WTC11 (cell line): Measurements from ENCODE around the gene DERA. TPM values are rescaled to one million over a fixed set of nuclear protein-coding genes. Genes with fewer than 3 reads are reported as not detected.

Experiments used
- ATAC-seq: fragments of 200-7000 bp; cut with Tn5 transposase; 2 replicates; pipeline ENCODE4 v1.10.0; 2021; ENCODE audit warnings: mild to moderate bottlenecking, moderate library complexity
- CTCF ChIA-PET: fragments of 300-600 bp; sonication (Branson Sonifier 250); formaldehyde crosslinking; loops from one replicate; lab custom pipeline; 2021; ENCODE audit warnings: antibody characterized with exemption; lab: Charles Lee
- POLR2A ChIA-PET: fragments of 350-600 bp; sonication (Branson Sonifier 250); formaldehyde crosslinking; loops from one replicate; lab custom pipeline; 2021; ENCODE audit warnings: antibody characterized with exemption; lab: Charles Lee
- DNase-seq: peaks from one replicate; pipeline ENCODE4 v3.0.0; 2021; ENCODE audit warnings: low spot score
- H3K27ac Mint-ChIP-seq: 2 replicates; pipeline ENCODE4 v1.8.0; 2021; ENCODE audit warnings: mixed read lengths
- H3K27me3 Mint-ChIP-seq: 2 replicates; pipeline ENCODE4 v1.8.0; 2021; ENCODE audit warnings: low read depth, mild to moderate bottlenecking, moderate library complexity, mixed read lengths
- H3K36me3 Mint-ChIP-seq: 2 replicates; pipeline ENCODE4 v1.8.0; 2021; ENCODE audit warnings: mixed read lengths
- H3K4me1 Mint-ChIP-seq: 2 replicates; pipeline ENCODE4 v1.8.0; 2022; ENCODE audit warnings: mixed read lengths
- H3K4me3 Mint-ChIP-seq: 2 replicates; pipeline ENCODE4 v1.8.0; 2021; ENCODE audit warnings: mild to moderate bottlenecking, moderate library complexity, mixed read lengths
- H3K9me3 Mint-ChIP-seq: 2 replicates; pipeline ENCODE4 v1.8.0; 2021; ENCODE audit warnings: mixed read lengths
- ATF1 ChIP-seq: sonication (generic); formaldehyde crosslinking; IDR thresholded peaks from 2 replicates; pipeline ENCODE4 v1.8.1; 2023; ENCODE audit warnings: mild to moderate bottlenecking, moderate library complexity, missing genetic modification reagents
- CBFB ChIP-seq: sonication (generic); formaldehyde crosslinking; IDR thresholded peaks from 2 replicates; pipeline ENCODE4 v1.8.1; 2022; ENCODE audit warnings: mild to moderate bottlenecking, low read depth, missing genetic modification reagents
- ESRRA ChIP-seq: sonication (generic); formaldehyde crosslinking; IDR thresholded peaks from 2 replicates; pipeline ENCODE4 v1.8.1; 2022; ENCODE audit warnings: mild to moderate bottlenecking, missing genetic modification reagents, borderline replicate concordance
- FOXK1 ChIP-seq: sonication (generic); formaldehyde crosslinking; IDR thresholded peaks from 2 replicates; pipeline ENCODE4 v1.8.0; 2022; ENCODE audit warnings: mild to moderate bottlenecking, moderate library complexity, missing genetic modification reagents
- FOXP1 ChIP-seq: sonication (generic); formaldehyde crosslinking; IDR thresholded peaks from 2 replicates; pipeline ENCODE4 v1.8.0; 2022; ENCODE audit warnings: missing genetic modification reagents, mild to moderate bottlenecking, moderate library complexity, borderline replicate concordance
- JAZF1 ChIP-seq: fragments of 250-450 bp; sonication (Bioruptor Pico); IDR thresholded peaks from 2 replicates; pipeline ENCODE4 v1.9.0; 2021; ENCODE audit warnings: moderate library complexity, mild to moderate bottlenecking, inconsistent platforms
- JUN ChIP-seq: sonication (generic); formaldehyde crosslinking; IDR thresholded peaks from 2 replicates; pipeline ENCODE4 v1.8.0; 2023; ENCODE audit warnings: mild to moderate bottlenecking, missing genetic modification reagents
- MYBL2 ChIP-seq: sonication (generic); formaldehyde crosslinking; IDR thresholded peaks from 2 replicates; pipeline ENCODE4 v1.8.1; 2023; ENCODE audit warnings: mild to moderate bottlenecking, moderate library complexity, missing genetic modification reagents
- NFATC4 ChIP-seq: fragments of 250-450 bp; sonication (Bioruptor Pico); IDR thresholded peaks from 2 replicates; pipeline ENCODE4 v1.9.0; 2021; ENCODE audit warnings: mild to moderate bottlenecking
- NFYB ChIP-seq: sonication (generic); formaldehyde crosslinking; conservative IDR thresholded peaks from 2 replicates; pipeline ENCODE4 v1.8.0; 2022; ENCODE audit warnings: low read depth, missing genetic modification reagents
- NR3C1 ChIP-seq: sonication (generic); formaldehyde crosslinking; conservative IDR thresholded peaks from 2 replicates; pipeline ENCODE4 v1.8.1; 2023; ENCODE audit warnings: low read depth, mild to moderate bottlenecking, missing genetic modification reagents
- SOX15 ChIP-seq: fragments of 250-450 bp; sonication (Bioruptor Pico); IDR thresholded peaks from 2 replicates; pipeline ENCODE4 v1.9.0; 2021; ENCODE audit warnings: mild to moderate bottlenecking
- SP1 ChIP-seq: sonication (generic); formaldehyde crosslinking; conservative IDR thresholded peaks from 2 replicates; pipeline ENCODE4 v1.8.1; 2022; ENCODE audit warnings: missing genetic modification reagents
- TEAD4 ChIP-seq: sonication (generic); formaldehyde crosslinking; IDR thresholded peaks from 2 replicates; pipeline ENCODE4 v1.8.0; 2022; ENCODE audit warnings: mild to moderate bottlenecking, missing genetic modification reagents
- ZBTB21 ChIP-seq: sonication (generic); formaldehyde crosslinking; IDR thresholded peaks from 2 replicates; pipeline ENCODE4 v1.8.1; 2023; ENCODE audit warnings: mild to moderate bottlenecking, missing genetic modification reagents, borderline replicate concordance
- ZNF121 ChIP-seq: sonication (generic); formaldehyde crosslinking; IDR thresholded peaks from 2 replicates; pipeline ENCODE4 v1.8.0; 2023; ENCODE audit warnings: missing genetic modification reagents
- ZNF416 ChIP-seq: fragments of 250-450 bp; sonication (Bioruptor Pico); IDR thresholded peaks from 2 replicates; pipeline ENCODE4 v1.9.0; 2021; ENCODE audit warnings: mild to moderate bottlenecking, inconsistent platforms
- ZNF423 ChIP-seq: fragments of 250-450 bp; sonication (Bioruptor Pico); IDR thresholded peaks from 2 replicates; pipeline ENCODE4 v2.1.2; 2022; ENCODE audit warnings: mild to moderate bottlenecking, moderate library complexity
- total RNA-seq: library from RNA; stranded (reverse); gene quantifications from 3 replicates; pipeline ENCODE4 v1.2.3, GENCODE V29; 2021
- TF ChIP-seq, protein P1 (sequence below): fragments of 250-450 bp; sonication (Bioruptor Pico); conservative IDR thresholded peaks from 2 replicates; pipeline ENCODE4 v1.9.0; 2021; ENCODE audit warnings: mild to moderate bottlenecking
- TF ChIP-seq, protein P2 (sequence below): sonication (generic); formaldehyde crosslinking; IDR thresholded peaks from 2 replicates; pipeline ENCODE4 v1.8.0; 2023; ENCODE audit warnings: missing genetic modification reagents, mild to moderate bottlenecking, borderline replicate concordance
- TF ChIP-seq, protein P3 (sequence below): sonication (generic); formaldehyde crosslinking; IDR thresholded peaks from 2 replicates; pipeline ENCODE4 v1.8.0; 2022; ENCODE audit warnings: mild to moderate bottlenecking, missing genetic modification reagents
- TF ChIP-seq, protein P4 (sequence below): fragments of 200-600 bp; IDR thresholded peaks from 2 replicates; pipeline ENCODE4 v1.8.0; 2022; ENCODE audit warnings: antibody characterized with exemption
- TF ChIP-seq, protein P5 (sequence below): sonication (generic); formaldehyde crosslinking; IDR thresholded peaks from 2 replicates; pipeline ENCODE4 v1.8.1; 2023; ENCODE audit warnings: mild to moderate bottlenecking, missing genetic modification reagents, moderate library complexity

Gene DERA
- total RNA-seq, 1 experiment from 2014 or later, result 22.4 TPM

DNA sequence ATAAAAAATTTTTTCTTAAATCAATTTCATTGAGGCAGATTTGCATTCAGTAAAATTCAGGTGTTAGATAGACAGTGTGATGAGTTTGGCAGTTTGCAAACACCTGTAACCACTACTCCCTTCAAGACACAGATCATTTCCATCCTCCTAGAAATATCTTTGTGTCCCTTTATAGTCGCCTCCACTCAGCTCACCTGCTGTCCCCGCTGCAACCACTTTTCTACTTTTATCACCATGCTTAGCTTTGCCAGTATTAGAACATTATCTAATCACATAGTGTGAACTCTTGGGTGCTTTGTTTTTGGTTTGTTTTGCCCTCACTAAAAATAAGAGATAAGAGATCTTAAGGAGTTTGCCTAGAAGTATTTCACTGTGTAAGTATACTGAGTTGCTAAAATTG is 73.8 kb downstream of the DERA start:
- TF ChIP-seq FOXK1 (CRISPR knock-in tag) (no peak), ZNF121 (CRISPR knock-in tag) (no peak), NFATC4 (CRISPR knock-in tag) (no peak), MYBL2 (no peak), NFYB (no peak), TEAD4 (CRISPR knock-in tag) (no peak), SOX15 (no peak)
- TF ChIP-seq, protein P1, sequence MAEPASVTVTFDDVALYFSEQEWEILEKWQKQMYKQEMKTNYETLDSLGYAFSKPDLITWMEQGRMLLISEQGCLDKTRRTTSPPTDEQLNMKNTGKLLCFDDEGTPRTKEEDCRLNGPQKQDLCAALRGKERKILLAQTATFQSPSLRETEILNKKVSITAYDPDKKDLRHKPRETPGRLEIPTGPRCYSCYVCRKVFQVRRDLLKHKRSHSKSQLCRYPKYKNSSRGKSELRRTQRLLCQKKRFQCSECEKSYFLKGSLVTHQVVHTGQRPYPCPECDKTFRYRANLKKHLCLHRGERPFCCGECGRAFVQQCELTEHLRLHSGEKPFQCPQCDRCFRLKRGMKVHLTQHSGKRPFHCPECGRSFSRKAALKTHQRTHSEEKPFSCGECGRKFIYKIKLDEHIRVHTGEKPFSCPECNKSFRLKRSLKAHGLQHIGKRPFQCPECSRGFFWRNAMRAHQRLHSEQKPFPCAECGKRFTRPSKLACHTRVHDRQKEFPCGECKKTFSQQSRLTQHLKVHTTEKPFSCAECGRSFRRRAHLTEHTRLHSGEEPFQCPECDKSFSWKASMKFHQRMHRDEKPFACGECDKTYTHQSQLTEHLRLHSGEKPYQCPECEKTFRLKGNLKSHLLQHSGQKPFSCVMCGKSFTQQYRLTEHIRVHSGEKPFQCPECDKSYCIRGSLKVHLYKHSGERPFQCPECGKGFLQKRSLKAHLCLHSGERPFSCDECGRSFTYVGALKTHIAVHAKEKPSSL, result no peak
- TF ChIP-seq, protein P2, sequence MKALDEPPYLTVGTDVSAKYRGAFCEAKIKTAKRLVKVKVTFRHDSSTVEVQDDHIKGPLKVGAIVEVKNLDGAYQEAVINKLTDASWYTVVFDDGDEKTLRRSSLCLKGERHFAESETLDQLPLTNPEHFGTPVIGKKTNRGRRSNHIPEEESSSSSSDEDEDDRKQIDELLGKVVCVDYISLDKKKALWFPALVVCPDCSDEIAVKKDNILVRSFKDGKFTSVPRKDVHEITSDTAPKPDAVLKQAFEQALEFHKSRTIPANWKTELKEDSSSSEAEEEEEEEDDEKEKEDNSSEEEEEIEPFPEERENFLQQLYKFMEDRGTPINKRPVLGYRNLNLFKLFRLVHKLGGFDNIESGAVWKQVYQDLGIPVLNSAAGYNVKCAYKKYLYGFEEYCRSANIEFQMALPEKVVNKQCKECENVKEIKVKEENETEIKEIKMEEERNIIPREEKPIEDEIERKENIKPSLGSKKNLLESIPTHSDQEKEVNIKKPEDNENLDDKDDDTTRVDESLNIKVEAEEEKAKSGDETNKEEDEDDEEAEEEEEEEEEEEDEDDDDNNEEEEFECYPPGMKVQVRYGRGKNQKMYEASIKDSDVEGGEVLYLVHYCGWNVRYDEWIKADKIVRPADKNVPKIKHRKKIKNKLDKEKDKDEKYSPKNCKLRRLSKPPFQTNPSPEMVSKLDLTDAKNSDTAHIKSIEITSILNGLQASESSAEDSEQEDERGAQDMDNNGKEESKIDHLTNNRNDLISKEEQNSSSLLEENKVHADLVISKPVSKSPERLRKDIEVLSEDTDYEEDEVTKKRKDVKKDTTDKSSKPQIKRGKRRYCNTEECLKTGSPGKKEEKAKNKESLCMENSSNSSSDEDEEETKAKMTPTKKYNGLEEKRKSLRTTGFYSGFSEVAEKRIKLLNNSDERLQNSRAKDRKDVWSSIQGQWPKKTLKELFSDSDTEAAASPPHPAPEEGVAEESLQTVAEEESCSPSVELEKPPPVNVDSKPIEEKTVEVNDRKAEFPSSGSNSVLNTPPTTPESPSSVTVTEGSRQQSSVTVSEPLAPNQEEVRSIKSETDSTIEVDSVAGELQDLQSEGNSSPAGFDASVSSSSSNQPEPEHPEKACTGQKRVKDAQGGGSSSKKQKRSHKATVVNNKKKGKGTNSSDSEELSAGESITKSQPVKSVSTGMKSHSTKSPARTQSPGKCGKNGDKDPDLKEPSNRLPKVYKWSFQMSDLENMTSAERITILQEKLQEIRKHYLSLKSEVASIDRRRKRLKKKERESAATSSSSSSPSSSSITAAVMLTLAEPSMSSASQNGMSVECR (CRISPR knock-in tag), result no peak
- Mint-ChIP-seq H3K27me3 (no peaks in the 10 kb centered on the region), H3K4me3 (no peak overlapping the region), H3K9me3 (no peaks in the 10 kb centered on the region), H3K4me1 (peaks cover 16% of the 10 kb centered on the region), H3K36me3 (no peaks in the 10 kb centered on the region), H3K27ac (no peak overlapping the region)
- ChIA-PET CTCF (no interaction called here), POLR2A (no interaction called here)
- ATAC-seq (no peak), DNase-seq (no peak)

DNA sequence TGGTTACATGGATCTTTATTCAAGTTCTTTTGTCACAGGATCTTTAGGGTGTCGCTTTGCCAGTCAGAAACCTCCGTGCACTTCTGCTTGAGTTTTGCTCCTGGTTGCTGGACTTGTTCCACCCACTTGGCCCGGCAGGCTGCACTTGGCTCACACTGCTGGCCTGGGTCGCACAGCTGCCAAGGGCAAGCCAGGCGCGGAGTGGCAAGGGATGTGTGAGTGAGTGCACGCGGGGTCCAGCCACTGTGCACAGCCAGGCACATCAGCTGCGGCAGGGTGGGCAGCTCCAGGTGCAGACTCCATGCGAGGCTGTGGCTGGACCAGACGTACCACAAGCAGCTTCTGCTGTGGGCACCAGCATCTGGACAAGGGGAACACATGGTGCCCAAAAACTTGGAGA is 76.6 kb downstream of the DERA start:
- ChIA-PET POLR2A (interaction anchor here (0.7 kb wide), 1 partner anchor 1940 kb away, joined by 3 read pairs; no protein-coding TSS in a partner anchor), CTCF (interaction anchor here (1.0 kb wide), 1 partner anchor 9 kb away, joined by 3 read pairs; no protein-coding TSS in a partner anchor)
- Mint-ChIP-seq H3K36me3 (no peaks in the 10 kb centered on the region), H3K9me3 (no peaks in the 10 kb centered on the region), H3K4me1 (peaks cover 9% of the 10 kb centered on the region), H3K27me3 (no peaks in the 10 kb centered on the region), H3K27ac (no peak overlapping the region), H3K4me3 (no peak overlapping the region)
- ATAC-seq (no peak), DNase-seq (no peak)
- TF ChIP-seq ZBTB21 (CRISPR knock-in tag), result no peak
- no peak for TF ChIP-seq ZNF416 (CRISPR knock-in tag)
- no peak for TF ChIP-seq FOXP1 (CRISPR knock-in tag)
- TF ChIP-seq NFATC4 (CRISPR knock-in tag), result no peak
- no peak for TF ChIP-seq ESRRA (CRISPR knock-in tag)
- TF ChIP-seq SP1, result no peak
- TF ChIP-seq JUN (CRISPR knock-in tag), result no peak
- TF ChIP-seq ATF1 (CRISPR knock-in tag), result no peak
- no peak for TF ChIP-seq TEAD4 (CRISPR knock-in tag)
- TF ChIP-seq ZNF423, result no peak
- TF ChIP-seq JAZF1, result no peak
- no peak for TF ChIP-seq CBFB
- TF ChIP-seq, protein P3, sequence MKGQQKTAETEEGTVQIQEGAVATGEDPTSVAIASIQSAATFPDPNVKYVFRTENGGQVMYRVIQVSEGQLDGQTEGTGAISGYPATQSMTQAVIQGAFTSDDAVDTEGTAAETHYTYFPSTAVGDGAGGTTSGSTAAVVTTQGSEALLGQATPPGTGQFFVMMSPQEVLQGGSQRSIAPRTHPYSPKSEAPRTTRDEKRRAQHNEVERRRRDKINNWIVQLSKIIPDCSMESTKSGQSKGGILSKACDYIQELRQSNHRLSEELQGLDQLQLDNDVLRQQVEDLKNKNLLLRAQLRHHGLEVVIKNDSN (CRISPR knock-in tag), result no peak
- TF ChIP-seq, protein P1, result no peak
- TF ChIP-seq, protein P4, sequence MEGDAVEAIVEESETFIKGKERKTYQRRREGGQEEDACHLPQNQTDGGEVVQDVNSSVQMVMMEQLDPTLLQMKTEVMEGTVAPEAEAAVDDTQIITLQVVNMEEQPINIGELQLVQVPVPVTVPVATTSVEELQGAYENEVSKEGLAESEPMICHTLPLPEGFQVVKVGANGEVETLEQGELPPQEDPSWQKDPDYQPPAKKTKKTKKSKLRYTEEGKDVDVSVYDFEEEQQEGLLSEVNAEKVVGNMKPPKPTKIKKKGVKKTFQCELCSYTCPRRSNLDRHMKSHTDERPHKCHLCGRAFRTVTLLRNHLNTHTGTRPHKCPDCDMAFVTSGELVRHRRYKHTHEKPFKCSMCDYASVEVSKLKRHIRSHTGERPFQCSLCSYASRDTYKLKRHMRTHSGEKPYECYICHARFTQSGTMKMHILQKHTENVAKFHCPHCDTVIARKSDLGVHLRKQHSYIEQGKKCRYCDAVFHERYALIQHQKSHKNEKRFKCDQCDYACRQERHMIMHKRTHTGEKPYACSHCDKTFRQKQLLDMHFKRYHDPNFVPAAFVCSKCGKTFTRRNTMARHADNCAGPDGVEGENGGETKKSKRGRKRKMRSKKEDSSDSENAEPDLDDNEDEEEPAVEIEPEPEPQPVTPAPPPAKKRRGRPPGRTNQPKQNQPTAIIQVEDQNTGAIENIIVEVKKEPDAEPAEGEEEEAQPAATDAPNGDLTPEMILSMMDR, result no peak
- TF ChIP-seq MYBL2, result no peak
- TF ChIP-seq, protein P5, sequence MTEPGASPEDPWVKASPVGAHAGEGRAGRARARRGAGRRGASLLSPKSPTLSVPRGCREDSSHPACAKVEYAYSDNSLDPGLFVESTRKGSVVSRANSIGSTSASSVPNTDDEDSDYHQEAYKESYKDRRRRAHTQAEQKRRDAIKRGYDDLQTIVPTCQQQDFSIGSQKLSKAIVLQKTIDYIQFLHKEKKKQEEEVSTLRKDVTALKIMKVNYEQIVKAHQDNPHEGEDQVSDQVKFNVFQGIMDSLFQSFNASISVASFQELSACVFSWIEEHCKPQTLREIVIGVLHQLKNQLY (CRISPR knock-in tag), result no peak
- TF ChIP-seq NR3C1 (CRISPR knock-in tag), result no peak
